Measurements from ENCODE around the gene EPGN. TPM values are rescaled to one million over a fixed set of nuclear protein-coding genes. Genes with fewer than 3 reads are reported as not detected.

Gene EPGN
- total RNA-seq (ENCODE audit: low replicate concordance): 0.90 TPM in 1 of 2 replicates, not detected in the other

- no peak within 1 kb of the TSS for H3K4me3 ChIP-seq (ENCODE audit: low read depth, low read length)
- TF ChIP-seq CTCF (IDR thresholded peaks at IDR 0.05; ENCODE audit: insufficient read depth, low read length): no peak
- no peak for DNase-seq (ENCODE audit: low read depth)
Observed at GRCh38 chr4:74308215-74308614, at the start of gene EPGN. TSS of gene EPGN (plus strand) at chr4:74308470. CDS start at chr4:74308534, 64 bp downstream.

- H3K4me3 ChIP-seq (ENCODE audit: low read depth, low read length): no peak overlapping the region
- DNase-seq (ENCODE audit: low read depth): peak; percentile 71
- TF ChIP-seq CTCF (IDR thresholded peaks at IDR 0.05; ENCODE audit: insufficient read depth, low read length): no peak
Observed at GRCh38 chr4:74258963-74259362, 49.3 kb upstream of the EPGN start.

- H3K4me3 ChIP-seq (ENCODE audit: low read depth, low read length): no peak overlapping the region
- DNase-seq (ENCODE audit: low read depth): no peak
- no peak for TF ChIP-seq CTCF (IDR thresholded peaks at IDR 0.05; ENCODE audit: insufficient read depth, low read length)
Observed at GRCh38 chr4:74260036-74260435, 48.2 kb upstream of the EPGN start.

- H3K4me3 ChIP-seq (ENCODE audit: low read depth, low read length): no peak overlapping the region
- no peak for TF ChIP-seq CTCF (IDR thresholded peaks at IDR 0.05; ENCODE audit: insufficient read depth, low read length)
- DNase-seq (ENCODE audit: low read depth): peak; percentile 11
Observed at GRCh38 chr4:74262522-74262921, 45.7 kb upstream of the EPGN start.

GRCh38 chr4:74263551-74263950 lies 44.7 kb upstream of the EPGN start:
- TF ChIP-seq CTCF (IDR thresholded peaks at IDR 0.05; ENCODE audit: insufficient read depth, low read length): no peak

GRCh38 chr4:74266081-74266480 lies 42.2 kb upstream of the EPGN start:
- no peak overlapping the region for H3K4me3 ChIP-seq (ENCODE audit: low read depth, low read length)
- no peak for TF ChIP-seq CTCF (IDR thresholded peaks at IDR 0.05; ENCODE audit: insufficient read depth, low read length)
- peak; percentile 5 for DNase-seq (ENCODE audit: low read depth)

More at GRCh38 chr4:74263551-74263950, 44.7 kb upstream of the EPGN start:
- DNase-seq (ENCODE audit: low read depth): no peak
- no peak overlapping the region for H3K4me3 ChIP-seq (ENCODE audit: low read depth, low read length)

GRCh38 chr4:74267998-74268606 lies 40.2 kb upstream of the EPGN start:
- no peak for TF ChIP-seq CTCF (IDR thresholded peaks at IDR 0.05; ENCODE audit: insufficient read depth, low read length)
- H3K4me3 ChIP-seq (ENCODE audit: low read depth, low read length): no peak overlapping the region
- DNase-seq (ENCODE audit: low read depth): peak; percentile 78

All from fibroblast of the aortic adventitia (primary cell).